GM18508 (cell line): ENCODE results near the gene SLC6A5.
"Not testable (repeated sequence)": the region's sequence is repeated elsewhere in the genome, so short reads cannot be mapped to it uniquely, and the experiment has no call there.

ENCODE experiments used
- ATAC-seq: cut with Tn5 transposase; IDR thresholded peaks from one replicate; pipeline ENCODE4 v1.9.1; 2021; ENCODE audit warnings: moderate number of reproducible peaks; ENCODE audit not compliant: insufficient read depth, unreplicated experiment

SLC6A5 gene

DNA sequence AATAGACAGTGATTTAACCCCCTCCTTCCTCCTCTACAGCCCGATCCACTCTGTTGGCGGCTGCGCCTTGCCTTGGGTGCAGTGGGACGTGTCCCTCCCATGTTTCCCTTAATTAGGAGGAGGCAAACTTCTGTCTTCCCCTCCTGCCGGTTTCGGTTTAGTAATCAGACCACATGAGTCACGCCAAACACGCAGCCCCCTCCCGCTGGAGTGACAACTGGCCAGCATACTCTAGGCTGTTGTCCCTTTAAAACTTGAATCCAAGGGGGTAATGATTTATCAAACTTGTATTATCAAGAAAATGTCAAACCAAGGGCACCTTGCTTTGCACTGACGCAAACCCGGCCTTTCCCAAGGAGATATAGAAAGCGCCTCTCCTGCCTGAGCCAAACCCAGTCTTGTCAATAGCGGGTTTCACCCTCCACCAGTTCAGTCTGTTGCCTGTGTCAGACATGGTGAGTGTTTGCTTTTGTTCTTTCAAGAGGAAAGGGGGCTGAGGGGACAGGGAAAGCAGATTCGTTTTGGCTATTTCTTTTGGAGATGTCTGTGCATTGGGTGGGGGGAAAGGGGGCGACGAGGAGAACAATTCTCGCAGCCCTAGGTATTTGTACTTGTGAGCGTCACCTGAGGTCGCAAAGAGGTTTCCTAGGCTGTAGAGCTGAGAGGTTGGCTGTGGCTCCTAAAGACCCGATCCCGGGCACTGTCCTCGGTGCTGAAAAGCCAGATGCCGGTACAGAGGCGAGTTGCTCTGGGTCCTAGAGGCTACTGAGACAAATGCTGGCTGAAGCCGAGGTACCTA is at the start of gene SLC6A5:
Gene SLC6A5 (plus strand): TSS at position 388 of the 799 bp plus-strand sequence. CDS start 65 bp downstream, at position 453.
- no peak for ATAC-seq

DNA sequence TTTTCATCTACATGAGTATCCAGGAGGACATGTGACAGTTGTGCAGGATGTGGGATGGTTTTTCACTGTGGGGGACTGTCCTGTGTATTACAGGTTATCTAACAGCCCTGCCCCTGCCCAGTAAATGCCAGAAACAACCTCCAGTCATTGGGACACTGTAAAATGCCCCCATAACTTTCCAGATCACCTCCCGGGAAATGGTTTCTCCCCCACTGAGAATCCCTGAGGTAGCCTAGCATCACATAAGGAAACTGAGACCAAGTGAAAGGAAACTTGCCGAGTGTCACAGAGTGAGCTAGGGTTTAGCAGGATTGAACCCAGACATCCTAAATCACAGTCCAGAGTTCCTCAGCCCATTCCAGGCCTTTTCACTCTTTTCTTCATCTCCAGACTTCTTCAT is 48.3 kb upstream of the SLC6A5 start:
- no peak for ATAC-seq

DNA sequence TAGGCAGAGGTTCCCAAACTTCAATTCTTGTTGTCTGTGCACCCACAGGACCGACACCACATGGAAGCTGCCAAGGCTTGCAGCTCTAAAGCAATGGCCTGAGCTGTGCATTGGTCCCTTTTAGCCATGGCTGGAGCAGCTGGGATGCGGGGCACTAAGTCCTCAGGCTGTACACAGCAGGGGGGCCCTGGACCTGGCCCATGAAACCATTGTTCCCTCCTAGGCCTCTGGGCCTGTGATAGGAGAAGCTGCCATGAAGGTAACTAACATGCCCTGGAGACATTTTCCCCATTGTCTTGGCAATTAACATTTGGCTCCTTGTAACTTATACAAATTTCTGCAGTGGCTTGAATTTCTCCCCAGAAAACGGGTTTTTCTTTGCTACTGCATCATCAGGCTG is 43.6 kb upstream of the SLC6A5 start:
- ATAC-seq = no peak

DNA sequence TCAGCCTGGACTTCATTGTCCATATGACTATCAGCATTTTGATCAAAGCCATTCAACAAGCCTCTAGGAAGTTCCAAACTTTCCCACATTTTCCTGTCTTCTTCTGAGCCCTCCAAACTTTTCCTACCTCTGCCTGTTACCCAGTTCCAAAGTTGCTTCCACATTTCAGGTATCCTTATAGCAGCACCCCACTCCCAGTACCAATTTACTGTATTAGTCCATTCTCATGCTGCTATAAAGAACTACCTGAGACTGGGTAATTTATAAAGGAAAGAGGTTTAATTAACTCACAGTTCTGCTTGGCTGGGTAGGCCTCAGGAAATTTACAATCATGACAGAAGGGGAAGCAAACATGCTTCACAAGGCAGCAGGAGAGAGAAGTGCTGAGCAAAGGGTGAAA is 43.0 kb upstream of the SLC6A5 start:
- not testable (repeated sequence) for ATAC-seq

DNA sequence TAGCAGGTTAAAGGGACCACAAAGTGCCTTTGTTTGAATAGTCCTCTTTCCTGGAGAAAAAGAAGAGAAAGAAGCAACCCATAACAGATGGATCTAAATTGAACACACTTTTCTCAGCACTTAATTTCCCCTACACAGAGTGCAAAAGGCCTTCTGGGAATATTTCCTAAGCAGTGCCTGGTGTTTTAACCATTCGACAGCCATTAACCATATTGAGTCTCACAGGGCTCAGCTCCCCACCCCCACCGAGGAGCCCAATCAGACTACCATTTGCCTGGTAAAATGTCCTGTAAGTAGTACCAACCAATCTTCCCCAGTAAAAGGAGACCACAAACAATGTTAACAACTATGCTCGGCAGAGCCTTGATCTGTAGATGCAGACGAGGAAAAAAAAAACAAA is 40.7 kb upstream of the SLC6A5 start:
- no peak for ATAC-seq

DNA sequence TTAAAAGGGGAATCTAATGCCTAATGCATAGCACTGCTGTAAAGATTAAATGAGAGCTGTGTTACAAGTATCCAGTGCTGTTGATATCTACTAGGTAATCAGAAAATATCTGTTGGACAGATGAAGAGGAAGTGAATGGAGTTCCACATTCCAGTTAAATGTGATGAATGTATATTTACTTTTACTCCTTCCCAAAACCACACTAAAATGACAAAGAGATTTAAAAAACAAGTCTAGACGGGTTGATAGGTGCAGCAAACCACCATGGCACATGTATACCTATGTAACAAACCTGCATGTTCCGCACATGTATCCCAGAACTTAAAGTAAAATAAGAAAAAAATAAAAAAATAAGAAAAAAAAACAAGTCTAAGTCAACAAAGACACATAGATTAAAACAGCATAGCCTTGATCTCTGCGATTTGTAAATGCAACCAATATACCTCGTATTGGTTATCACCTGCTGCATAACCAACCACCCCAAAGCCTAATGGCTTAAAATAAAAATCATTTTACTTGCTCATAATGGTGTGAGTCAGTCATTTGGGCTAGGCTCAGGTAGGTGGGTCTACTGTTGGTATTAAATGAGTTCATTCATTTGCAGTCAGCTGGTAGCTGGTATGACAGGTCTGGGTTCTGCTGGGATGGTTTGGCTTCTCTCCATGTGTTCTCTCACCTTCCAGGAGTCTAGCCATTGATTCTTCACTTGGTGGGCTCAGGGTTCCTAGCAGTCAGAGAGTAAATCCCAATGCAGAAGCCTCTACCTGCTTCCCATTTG is 39.7 kb upstream of the SLC6A5 start:
- no peak for ATAC-seq

DNA sequence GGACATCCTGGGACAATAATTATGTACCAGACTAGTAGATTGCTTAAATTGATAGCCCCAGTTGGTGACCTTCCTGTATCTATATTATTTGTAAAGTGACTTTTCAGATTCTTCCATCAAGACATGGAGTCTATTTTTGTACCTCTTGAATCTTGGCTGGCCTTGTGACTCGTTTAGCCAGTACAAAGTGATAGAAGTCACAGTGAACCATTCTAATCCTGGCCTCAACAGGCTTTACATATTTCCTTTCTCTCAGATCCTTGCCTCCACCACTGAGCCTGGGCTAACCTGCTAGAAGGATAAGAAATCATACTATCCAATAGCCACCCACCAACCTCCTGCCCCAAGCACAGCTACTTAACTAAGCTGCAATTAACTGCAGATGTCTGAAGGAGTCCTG is 37.5 kb upstream of the SLC6A5 start:
- no peak for ATAC-seq

DNA sequence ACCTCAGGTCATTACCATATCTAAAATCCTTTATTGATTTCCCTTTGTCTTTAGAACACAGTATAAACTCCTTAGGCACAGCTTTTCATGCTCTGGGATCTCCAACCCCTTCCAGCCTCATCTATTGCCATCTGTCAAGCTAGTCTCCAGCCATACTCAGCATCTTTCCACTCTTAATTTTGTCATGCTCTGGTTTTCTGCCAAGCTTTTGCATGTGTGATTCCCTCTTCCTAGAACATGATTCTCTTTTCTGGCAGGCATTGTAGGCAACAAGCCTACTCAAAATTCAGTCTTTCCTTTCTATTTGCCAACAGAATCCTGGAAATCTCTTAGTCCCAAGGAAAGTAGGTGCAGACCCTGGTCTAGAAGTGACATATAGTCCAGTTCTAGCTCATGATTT is 35.5 kb upstream of the SLC6A5 start:
- ATAC-seq = no peak

DNA sequence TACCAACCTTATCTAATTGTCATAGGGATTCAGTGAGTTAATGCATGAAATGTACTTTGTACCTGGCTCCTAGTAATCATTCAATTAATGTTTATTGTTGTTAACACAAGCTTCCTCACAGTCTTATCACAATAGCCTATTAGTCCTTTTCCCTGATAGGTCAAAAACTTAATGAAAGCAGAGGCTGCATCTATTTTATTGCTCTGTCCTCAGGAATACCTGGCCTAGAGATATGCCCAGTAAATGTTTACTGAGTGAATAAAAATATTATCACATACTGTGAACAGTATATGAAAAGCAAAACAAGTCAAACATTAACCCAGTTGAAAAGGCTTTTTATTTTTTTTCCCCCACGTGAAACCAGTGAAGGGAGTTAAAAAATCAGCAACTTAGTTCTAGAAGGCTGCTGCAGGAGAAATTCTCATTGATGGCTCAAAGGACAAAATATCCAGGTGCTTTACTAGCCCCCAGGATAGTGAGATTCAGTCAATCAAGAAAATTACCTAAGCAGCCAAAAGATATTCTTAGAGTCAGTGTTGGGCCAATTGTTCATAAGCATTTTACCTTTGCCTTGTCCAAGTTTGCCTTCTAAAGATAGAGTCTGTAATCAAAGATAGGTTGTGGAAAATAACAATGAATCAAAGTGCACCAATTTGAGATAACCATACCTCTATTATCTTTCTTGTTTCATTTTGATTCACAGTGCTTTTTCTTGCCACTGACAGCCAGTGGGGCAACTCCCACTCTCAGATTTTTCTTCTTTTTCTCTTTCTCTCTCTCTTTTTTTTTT is 34.4 kb upstream of the SLC6A5 start:
- ATAC-seq = no peak

DNA sequence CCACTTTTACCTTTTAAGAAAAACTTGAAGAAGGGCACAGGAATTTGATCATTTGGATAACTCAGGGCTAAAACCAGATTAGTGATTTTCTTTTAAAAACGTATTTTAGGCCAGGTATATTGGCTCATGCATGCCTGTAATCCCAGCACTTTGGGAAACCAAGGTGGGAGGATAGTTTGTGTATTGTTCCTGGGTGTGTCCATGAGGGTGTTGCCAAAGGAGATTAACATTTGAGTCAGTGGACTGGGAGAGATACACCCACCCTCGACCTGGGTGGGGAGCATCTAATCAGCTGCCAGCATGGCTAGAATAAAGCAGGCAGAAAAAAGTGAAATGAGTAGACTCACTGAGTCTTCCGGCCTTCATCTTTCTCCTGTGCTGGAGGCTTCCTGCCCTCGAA is 33.3 kb upstream of the SLC6A5 start:
- ATAC-seq = not testable (repeated sequence)

DNA sequence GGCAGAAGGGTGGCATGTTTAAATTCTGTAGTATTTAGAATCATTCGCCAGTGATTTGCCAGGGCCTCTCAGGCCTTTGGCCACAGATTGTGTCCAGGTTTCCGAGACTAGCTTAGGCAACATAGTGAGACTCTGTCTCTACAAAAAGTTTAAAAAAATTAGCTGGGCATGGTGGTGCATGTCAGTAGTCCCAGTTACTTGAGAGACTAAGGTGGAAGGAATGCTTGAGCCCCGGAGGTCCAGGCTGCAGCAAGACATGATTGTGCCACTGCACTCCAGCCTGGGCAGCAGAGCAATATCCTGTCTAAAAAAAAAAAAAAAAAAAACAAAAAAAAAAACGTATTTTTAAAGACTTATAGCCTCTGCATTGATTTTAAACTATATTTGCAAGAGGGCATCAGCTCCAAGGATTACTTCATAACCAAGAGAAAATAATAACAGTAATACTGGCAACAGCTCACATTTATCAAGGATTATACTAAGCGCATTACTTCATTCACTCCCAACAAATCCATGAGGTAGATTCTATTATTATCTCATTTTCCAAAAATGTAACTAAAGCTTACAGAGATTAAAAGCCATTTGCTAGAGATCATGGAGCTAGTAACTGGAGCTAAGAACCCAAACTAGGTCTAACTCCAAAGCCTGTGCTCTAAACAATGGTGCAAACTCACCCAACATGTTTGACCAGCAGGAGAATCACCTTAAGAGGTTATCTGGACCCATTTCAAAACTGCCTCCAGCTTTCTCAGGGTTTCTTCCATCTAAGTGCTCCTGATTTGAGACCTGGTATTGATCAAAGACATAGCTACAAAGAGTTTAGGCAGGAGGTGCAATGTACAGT is 32.6 kb upstream of the SLC6A5 start:
- no peak for ATAC-seq

DNA sequence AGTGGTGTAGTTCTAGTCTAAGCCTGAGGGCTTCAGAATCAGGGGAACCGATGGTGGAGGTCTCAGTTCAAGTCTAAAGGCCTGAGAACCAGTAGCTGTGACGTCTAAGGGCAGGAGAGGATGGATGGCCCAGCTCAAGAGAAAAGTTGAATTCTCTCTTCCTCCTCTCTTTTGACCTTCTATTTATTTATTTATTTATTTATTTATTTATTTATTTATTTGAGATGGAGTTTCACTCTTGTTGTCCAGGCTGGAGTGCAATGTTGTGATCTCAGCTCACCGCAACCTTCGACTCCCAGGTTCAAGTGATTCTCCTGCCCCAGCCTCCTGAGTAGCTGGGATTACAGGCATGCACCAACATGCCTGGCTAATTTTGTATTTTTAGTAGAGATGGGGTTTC is 19.7 kb upstream of the SLC6A5 start:
- not testable (repeated sequence) for ATAC-seq

DNA sequence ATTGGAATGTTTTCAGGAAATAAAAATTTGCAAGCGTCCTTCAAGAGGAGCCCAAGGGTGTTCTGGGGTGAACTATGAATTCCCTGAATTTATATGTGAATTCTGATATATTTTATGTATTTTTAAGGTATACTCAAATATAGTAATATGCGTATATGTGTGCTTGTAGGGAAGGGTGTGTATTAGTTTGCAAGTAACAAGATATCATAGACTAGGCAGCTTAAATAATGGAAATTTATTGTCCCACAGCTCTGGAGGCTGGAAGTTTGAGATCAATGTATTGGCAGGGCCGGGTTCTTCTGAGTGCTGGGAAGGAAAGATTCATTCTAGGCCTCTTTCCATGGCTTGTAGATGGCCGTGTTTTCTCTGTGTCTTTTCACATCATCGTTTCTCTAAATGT is 16.2 kb upstream of the SLC6A5 start:
- no peak for ATAC-seq

DNA sequence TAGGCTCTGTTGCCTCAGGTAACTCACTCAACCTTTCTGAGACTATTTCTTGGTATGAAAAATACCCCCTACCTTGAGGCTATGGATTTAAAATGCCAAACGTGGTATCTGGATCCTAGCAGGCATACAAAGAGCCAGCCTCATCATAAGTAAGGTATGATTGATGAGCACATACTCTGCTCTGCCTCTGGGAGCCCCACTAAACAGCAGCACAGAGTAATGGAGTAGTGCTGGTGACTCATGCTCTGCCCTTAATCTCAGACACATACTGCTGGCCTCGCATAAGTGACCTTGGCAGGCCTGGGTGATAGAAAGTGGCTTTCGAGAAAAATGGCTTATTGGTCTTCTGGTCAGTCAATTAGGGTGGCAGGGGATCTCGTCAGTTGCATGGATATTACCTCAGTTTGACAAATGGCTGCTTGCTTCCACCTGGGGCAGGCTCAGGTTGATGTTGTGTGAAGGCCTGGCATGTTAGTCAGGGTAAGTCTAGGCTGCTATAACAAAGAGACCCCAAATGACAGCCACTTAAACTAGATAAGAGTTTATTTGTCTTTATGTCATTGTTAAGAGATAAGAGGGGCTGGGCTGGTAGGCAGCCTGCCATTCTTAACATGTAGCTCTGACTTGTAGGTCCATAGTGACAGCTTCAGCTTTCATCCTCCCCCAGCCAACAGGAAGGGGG is 15.2 kb upstream of the SLC6A5 start:
- ATAC-seq = no peak

DNA sequence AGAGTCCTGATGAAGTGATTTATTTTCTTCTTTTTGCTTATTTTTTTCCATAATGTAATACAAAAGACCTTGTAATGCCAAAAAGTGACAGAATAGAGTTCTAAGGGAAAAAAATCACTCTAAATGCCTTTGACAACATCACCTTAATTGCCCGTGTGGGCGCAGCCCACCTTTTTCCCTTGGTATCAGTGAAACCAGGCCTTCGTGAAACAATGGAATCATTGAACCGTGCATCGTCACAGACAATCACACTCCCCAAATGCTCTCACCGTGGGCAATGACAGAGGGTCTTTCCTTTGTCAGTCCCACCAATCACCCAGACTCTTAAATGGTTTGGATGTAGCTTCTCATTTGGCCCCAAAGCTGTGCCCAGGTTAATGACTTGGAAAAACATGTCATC is 9.6 kb upstream of the SLC6A5 start:
- ATAC-seq = no peak

DNA sequence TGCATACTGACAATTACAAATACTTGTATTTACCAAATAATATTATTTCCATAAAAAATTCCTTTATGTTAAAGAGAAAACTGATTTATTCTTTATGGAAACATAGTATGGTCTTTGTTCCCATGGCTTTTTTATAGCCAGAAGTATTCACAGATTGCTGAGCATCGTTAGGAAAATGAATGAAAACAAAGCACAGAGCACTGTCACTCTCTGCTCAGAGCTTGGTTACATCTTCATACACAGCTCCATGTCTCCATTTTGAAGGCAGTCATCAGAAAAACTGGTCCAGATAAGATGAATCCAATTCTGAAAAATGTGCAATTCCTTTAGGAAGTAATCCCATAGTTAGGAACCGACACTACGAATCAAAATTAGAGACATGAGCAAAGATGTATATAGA is 9.0 kb upstream of the SLC6A5 start:
- ATAC-seq = no peak

DNA sequence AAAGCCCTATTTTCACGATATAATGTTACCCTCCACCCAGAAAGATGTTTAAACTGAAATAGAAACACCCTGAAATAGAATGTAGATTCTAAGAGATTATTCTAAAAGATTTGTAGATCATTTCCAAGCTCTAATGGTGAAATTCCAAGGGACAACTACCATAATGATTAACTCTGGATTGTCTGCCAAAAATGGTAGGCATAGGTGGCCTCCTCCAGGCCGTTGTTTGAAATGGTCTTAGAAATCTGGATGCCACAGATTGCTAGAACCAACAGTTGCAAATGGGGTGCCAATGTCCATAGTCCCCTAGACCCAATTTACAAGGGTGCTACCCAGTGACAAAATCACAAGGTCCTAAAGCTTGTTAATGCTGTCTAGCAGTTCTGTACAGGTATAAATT is 6.7 kb upstream of the SLC6A5 start:
- ATAC-seq = no peak

DNA sequence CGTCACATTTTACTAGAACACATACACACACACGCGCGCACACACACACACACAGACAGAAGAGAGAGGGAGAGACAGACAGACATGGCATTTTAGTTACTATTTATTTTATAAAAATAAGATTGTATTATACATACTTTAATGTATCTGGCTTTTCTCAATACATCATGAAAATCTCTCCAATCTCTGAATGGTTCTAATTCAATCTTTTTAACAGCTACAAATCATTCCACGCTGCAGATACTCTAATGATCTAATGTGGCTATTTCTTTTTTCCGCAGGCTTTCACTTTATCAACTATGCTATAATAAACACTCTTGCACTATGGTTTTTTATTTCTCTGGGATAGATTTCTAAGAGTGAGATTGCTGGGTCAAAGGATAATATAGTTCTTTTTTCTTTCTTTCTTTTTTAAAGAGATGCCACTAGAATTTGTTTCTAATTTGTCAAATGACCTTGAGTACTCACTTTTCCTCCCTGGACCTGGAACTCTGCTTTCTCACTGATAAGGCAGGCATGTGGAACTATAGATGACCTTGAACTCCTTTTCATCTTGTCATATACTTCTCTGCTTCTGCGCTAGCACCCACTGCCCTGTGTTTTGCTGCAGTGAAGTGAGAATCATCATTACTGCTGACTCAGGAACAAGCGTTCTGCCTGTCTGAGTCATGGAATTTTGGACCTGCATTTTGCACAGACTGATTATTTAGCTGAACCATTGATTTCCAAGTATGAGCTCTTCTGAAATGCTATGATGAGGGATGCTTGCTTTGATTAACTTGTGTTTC is 4.9 kb upstream of the SLC6A5 start:
- no peak for ATAC-seq

DNA sequence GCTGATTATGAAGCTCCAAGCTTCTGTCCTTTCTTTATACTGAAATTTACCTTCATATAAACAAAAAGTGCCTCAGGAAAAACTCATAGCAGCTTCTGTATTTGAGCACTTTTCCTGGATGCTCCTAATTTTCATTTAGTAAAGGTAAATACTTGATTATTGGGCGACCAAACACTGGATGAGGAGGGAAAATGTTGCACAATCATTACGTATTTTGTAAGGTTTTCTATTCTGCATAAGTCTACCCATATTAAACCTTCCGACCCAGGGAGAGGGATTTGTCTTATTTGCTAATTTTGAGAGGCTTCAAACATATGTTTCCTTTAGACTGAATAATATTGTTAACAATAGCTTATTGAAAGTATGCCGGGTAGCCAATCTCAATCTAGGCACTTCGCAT is 4.3 kb upstream of the SLC6A5 start:
- ATAC-seq = no peak
